Measurements from ENCODE around the gene UGP2.

Gene UGP2

GRCh38 chr2:63865159-63865799 is 23.6 kb downstream of the UGP2 start:
- no peak for DNase-seq (ENCODE audit: low spot score)

- no peak for DNase-seq (ENCODE audit: low spot score)
Measured at GRCh38 chr2:63866009-63866709, 24.5 kb downstream of the UGP2 start.

- DNase-seq (ENCODE audit: low spot score), result no peak
Measured at GRCh38 chr2:63870679-63871078, 29.0 kb downstream of the UGP2 start.

GRCh38 chr2:63871864-63872263 is 30.2 kb downstream of the UGP2 start:
- no peak for DNase-seq (ENCODE audit: low spot score)

- no peak for DNase-seq (ENCODE audit: low spot score)
Measured at GRCh38 chr2:63872571-63873328, 31.1 kb downstream of the UGP2 start.

GRCh38 chr2:63874204-63875130 is 32.8 kb downstream of the UGP2 start:
- no peak for DNase-seq (ENCODE audit: low spot score)

- DNase-seq (ENCODE audit: low spot score), result no peak
Measured at GRCh38 chr2:63875131-63875527, 33.4 kb downstream of the UGP2 start.

GRCh38 chr2:63875559-63876245 is 34.0 kb downstream of the UGP2 start:
- DNase-seq (ENCODE audit: low spot score), result no peak

- no peak for DNase-seq (ENCODE audit: low spot score)
Measured at GRCh38 chr2:63876311-63876710, 34.6 kb downstream of the UGP2 start.

- no peak for DNase-seq (ENCODE audit: low spot score)
Measured at GRCh38 chr2:63878486-63878885, 36.8 kb downstream of the UGP2 start.

- DNase-seq (ENCODE audit: low spot score), result no peak
Measured at GRCh38 chr2:63879876-63880433, 38.3 kb downstream of the UGP2 start.

GRCh38 chr2:63880625-63881024 is 38.9 kb downstream of the UGP2 start:
- DNase-seq (ENCODE audit: low spot score), result no peak

GRCh38 chr2:63881205-63881604 is 39.5 kb downstream of the UGP2 start:
- DNase-seq (ENCODE audit: low spot score), result no peak

GRCh38 chr2:63882395-63883105 is 40.9 kb downstream of the UGP2 start:
- no peak for DNase-seq (ENCODE audit: low spot score)

GRCh38 chr2:63886445-63886844 is 44.7 kb downstream of the UGP2 start:
- no peak for DNase-seq (ENCODE audit: low spot score)

- DNase-seq (ENCODE audit: low spot score), result no peak
Measured at GRCh38 chr2:63888053-63888452, 46.4 kb downstream of the UGP2 start.

GRCh38 chr2:63888490-63889402 is 47.0 kb downstream of the UGP2 start:
- peak; percentile 34 for DNase-seq (ENCODE audit: low spot score)

GRCh38 chr2:63890678-63891077 is 49.0 kb downstream of the UGP2 start:
- DNase-seq (ENCODE audit: low spot score), result no peak

GRCh38 chr2:63891488-63892030 is 49.9 kb downstream of the UGP2 start:
- no peak for DNase-seq (ENCODE audit: low spot score)

Data from LoVo (cell line).